Stimulated activated CD8-positive, alpha-beta memory T cell treated with anti-CD3 and anti-CD28 coated beads, Interleukin-15, amount 100 ng/mL, for 48 hours (primary cell): ENCODE data around the gene TENM3.
"Not testable (repeated sequence)": the region's sequence is repeated elsewhere in the genome, so short reads cannot be mapped to it uniquely, and the experiment has no call there.

Source experiments
- DNase-seq, 2 donors: peaks; one replicate each; pipeline ENCODE4 v3.0.0-alpha.2; 2020; ENCODE audit warnings: low read depth in 2 of 2

TENM3 gene

GRCh38 chr4:182228991-182229577 is 14.1 kb upstream of the TENM3 start:
- no peak for DNase-seq

GRCh38 chr4:182230256-182230655 is 12.9 kb upstream of the TENM3 start:
- DNase-seq = no peak

- no peak for DNase-seq
These were observed 12.1 kb upstream of the TENM3 start for GRCh38 chr4:182231080-182231479.

- no peak for DNase-seq
These were observed 11.7 kb upstream of the TENM3 start for GRCh38 chr4:182231496-182231895.

GRCh38 chr4:182233310-182234090 is 9.7 kb upstream of the TENM3 start:
- no peak for DNase-seq

GRCh38 chr4:182235021-182235795 is 8.0 kb upstream of the TENM3 start:
- no peak for DNase-seq

GRCh38 chr4:182236186-182236585 is 7.0 kb upstream of the TENM3 start:
- no peak for DNase-seq

GRCh38 chr4:182237010-182237409 is 6.2 kb upstream of the TENM3 start:
- not testable (repeated sequence) for DNase-seq

- no peak for DNase-seq
These were observed 4.8 kb upstream of the TENM3 start for GRCh38 chr4:182238355-182238931.

GRCh38 chr4:182240161-182241130 is 2.8 kb upstream of the TENM3 start:
- DNase-seq = no peak

GRCh38 chr4:182242260-182242659 is 942 bp upstream of the TENM3 start:
- DNase-seq = not testable (repeated sequence)

GRCh38 chr4:182242787-182243186 is 415 bp upstream of the TENM3 start:
- no peak for DNase-seq

- DNase-seq = no peak
These were observed 1.8 kb downstream of the TENM3 start for GRCh38 chr4:182245041-182245440.

GRCh38 chr4:182245541-182246215 is 2.5 kb downstream of the TENM3 start:
- no peak for DNase-seq

GRCh38 chr4:182246401-182247205 is 3.4 kb downstream of the TENM3 start:
- no peak for DNase-seq

GRCh38 chr4:182248295-182248694 is 5.1 kb downstream of the TENM3 start:
- no peak for DNase-seq

GRCh38 chr4:182250446-182250845 is 7.2 kb downstream of the TENM3 start:
- DNase-seq = no peak

- DNase-seq = no peak
These were observed 7.9 kb downstream of the TENM3 start for GRCh38 chr4:182251116-182251515.

GRCh38 chr4:182252220-182252619 is 9.0 kb downstream of the TENM3 start:
- no peak for DNase-seq
